Effector memory CD8-positive, alpha-beta T cell (primary cell): ENCODE data around the gene AAGAB.

Experiments used
- ATAC-seq: fragments of 150-1000 bp; cut with Tn5 transposase; replicated peaks from 2 replicates; pipeline ENCODE4 v1.10.0; 2021; ENCODE audit warnings: mild to moderate bottlenecking, moderate library complexity
- DNase-seq, 3 experiments: peaks; one replicate each; pipeline ENCODE4 v3.0.0; 2021
- H3K27ac Mint-ChIP-seq, 2 donors: one replicate each; pipeline ENCODE4 v1.8.0; 2022; ENCODE audit warnings: mild to moderate bottlenecking in 2 of 2, mixed read lengths in 2 of 2, moderate library complexity in 2 of 2
- H3K27me3 Mint-ChIP-seq, 2 donors: one replicate each; pipeline ENCODE4 v1.8.0; 2022; ENCODE audit warnings: mixed read lengths in 2 of 2
- H3K36me3 Mint-ChIP-seq: one replicate; pipeline ENCODE4 v1.8.0; 2022; ENCODE audit warnings: mild to moderate bottlenecking, moderate library complexity, mixed read lengths; ENCODE audit not compliant: insufficient read depth
- H3K4me1 Mint-ChIP-seq, 2 donors: one replicate each; pipeline ENCODE4 v1.8.0; 2022; ENCODE audit warnings: low read depth in 2 of 2, mixed read lengths in 2 of 2
- H3K4me3 Mint-ChIP-seq, 2 donors: one replicate each; pipeline ENCODE4 v1.8.0; 2022; ENCODE audit warnings: mild to moderate bottlenecking in 2 of 2, mixed read lengths in 2 of 2, moderate library complexity in 2 of 2
- H3K9me3 Mint-ChIP-seq, 2 donors: one replicate each; pipeline ENCODE4 v1.8.0; 2022; ENCODE audit warnings: mixed read lengths in 2 of 2

AAGAB gene

GRCh38 chr15:67196672-67197363 lies 57.6 kb downstream of the AAGAB start:
- no peaks in the 10 kb centered on the region for H3K9me3 Mint-ChIP-seq
- peak overlapping the region; percentile 11 to 84 for H3K27ac Mint-ChIP-seq
- peaks cover 18 to 25% of the 10 kb centered on the region in 2 donors for H3K4me1 Mint-ChIP-seq
- no peak overlapping the region for H3K4me3 Mint-ChIP-seq
- no peak for DNase-seq
- H3K36me3 Mint-ChIP-seq: peaks cover 19% of the 10 kb centered on the region
- no peaks in the 10 kb centered on the region for H3K27me3 Mint-ChIP-seq
- ATAC-seq: no peak

- Mint-ChIP-seq H3K4me1 (peaks cover 18 to 28% of the 10 kb centered on the region in 2 donors), H3K9me3 (no peaks in the 10 kb centered on the region), H3K4me3 (no peak overlapping the region), H3K36me3 (peaks cover 23% of the 10 kb centered on the region), H3K27me3 (no peaks in the 10 kb centered on the region), H3K27ac (peak overlapping the region; percentile 27 to 84)
- DNase-seq: no peak
- ATAC-seq: no peak
Measured at GRCh38 chr15:67196222-67196621, 58.2 kb downstream of the AAGAB start.

- Mint-ChIP-seq H3K9me3 (no peaks in the 10 kb centered on the region), H3K36me3 (peaks cover 29% of the 10 kb centered on the region), H3K4me3 (no peak overlapping the region), H3K4me1 (peaks cover 18 to 28% of the 10 kb centered on the region in 2 donors), H3K27me3 (no peaks in the 10 kb centered on the region), H3K27ac (peak overlapping the region; percentile 27 to 59)
- DNase-seq (no peak), ATAC-seq (no peak)
Measured at GRCh38 chr15:67195305-67195704, 59.2 kb downstream of the AAGAB start.

GRCh38 chr15:67194171-67195114 lies 60.0 kb downstream of the AAGAB start:
- H3K4me3 Mint-ChIP-seq: no peak overlapping the region
- no peaks in the 10 kb centered on the region for H3K27me3 Mint-ChIP-seq
- H3K4me1 Mint-ChIP-seq: peaks cover 18 to 28% of the 10 kb centered on the region in 2 donors

GRCh38 chr15:67193223-67193990 lies 61.1 kb downstream of the AAGAB start:
- DNase-seq (no peak), ATAC-seq (no peak)
- Mint-ChIP-seq H3K27me3 (no peaks in the 10 kb centered on the region), H3K4me1 (peaks cover 18 to 26% of the 10 kb centered on the region in 2 donors), H3K36me3 (peaks cover 48% of the 10 kb centered on the region), H3K9me3 (no peaks in the 10 kb centered on the region), H3K4me3 (no peak overlapping the region), H3K27ac (peak overlapping the region; percentile 39 to 54)

More at GRCh38 chr15:67194171-67195114, 60.0 kb downstream of the AAGAB start:
- no peak for ATAC-seq
- peaks cover 37% of the 10 kb centered on the region for H3K36me3 Mint-ChIP-seq
- no peaks in the 10 kb centered on the region for H3K9me3 Mint-ChIP-seq
- DNase-seq: no peak
- H3K27ac Mint-ChIP-seq: peak overlapping the region; percentile 27 to 59

GRCh38 chr15:67192185-67192820 lies 62.2 kb downstream of the AAGAB start:
- Mint-ChIP-seq H3K36me3 (peaks cover 59% of the 10 kb centered on the region), H3K27ac (peak overlapping the region; percentile 54 to 84)

GRCh38 chr15:67190813-67191212 lies 63.6 kb downstream of the AAGAB start:
- DNase-seq: no peak
- Mint-ChIP-seq H3K9me3 (no peaks in the 10 kb centered on the region), H3K4me3 (no peak overlapping the region), H3K36me3 (peaks cover 62% of the 10 kb centered on the region), H3K4me1 (peaks cover 13 to 17% of the 10 kb centered on the region in 2 donors), H3K27me3 (no peaks in the 10 kb centered on the region), H3K27ac (peak overlapping the region in 1 of 2 donors; percentile 72)
- no peak for ATAC-seq

More at GRCh38 chr15:67192185-67192820, 62.2 kb downstream of the AAGAB start:
- Mint-ChIP-seq H3K4me3 (no peak overlapping the region), H3K4me1 (peaks cover 12 to 18% of the 10 kb centered on the region in 2 donors), H3K27me3 (no peaks in the 10 kb centered on the region), H3K9me3 (no peaks in the 10 kb centered on the region)
- ATAC-seq: no peak
- DNase-seq: no peak

- Mint-ChIP-seq H3K27ac (peak overlapping the region; percentile 35 to 48), H3K36me3 (peaks cover 64% of the 10 kb centered on the region), H3K4me3 (no peak overlapping the region), H3K9me3 (no peaks in the 10 kb centered on the region), H3K4me1 (peaks cover 14 to 20% of the 10 kb centered on the region in 2 donors), H3K27me3 (no peaks in the 10 kb centered on the region)
- ATAC-seq (no peak), DNase-seq (no peak)
Measured at GRCh38 chr15:67190326-67190725, 64.1 kb downstream of the AAGAB start.

GRCh38 chr15:67189326-67190051 lies 65.0 kb downstream of the AAGAB start:
- Mint-ChIP-seq H3K4me1 (peaks cover 19 to 27% of the 10 kb centered on the region in 2 donors), H3K36me3 (peaks cover 70% of the 10 kb centered on the region), H3K27me3 (no peaks in the 10 kb centered on the region), H3K27ac (peak overlapping the region; percentile 35 to 48), H3K4me3 (no peak overlapping the region), H3K9me3 (no peaks in the 10 kb centered on the region)
- no peak for DNase-seq
- no peak for ATAC-seq

- ATAC-seq: no peak
- DNase-seq: no peak
Measured at GRCh38 chr15:67188551-67189218, 65.8 kb downstream of the AAGAB start.

GRCh38 chr15:67187351-67187854 lies 67.1 kb downstream of the AAGAB start:
- DNase-seq: no peak
- no peak for ATAC-seq
- Mint-ChIP-seq H3K9me3 (no peaks in the 10 kb centered on the region), H3K4me3 (no peak overlapping the region), H3K27ac (peak overlapping the region; percentile 80 to 90), H3K27me3 (no peaks in the 10 kb centered on the region), H3K4me1 (peaks cover 11 to 22% of the 10 kb centered on the region in 2 donors), H3K36me3 (peaks cover 74% of the 10 kb centered on the region)

More at GRCh38 chr15:67188551-67189218, 65.8 kb downstream of the AAGAB start:
- Mint-ChIP-seq H3K36me3 (peaks cover 66% of the 10 kb centered on the region), H3K4me1 (peaks cover 17 to 27% of the 10 kb centered on the region in 2 donors), H3K4me3 (no peak overlapping the region), H3K9me3 (no peaks in the 10 kb centered on the region), H3K27me3 (no peaks in the 10 kb centered on the region), H3K27ac (peak overlapping the region; percentile 0 to 37)

- H3K27ac Mint-ChIP-seq: peak overlapping the region; percentile 80 to 90
- no peak for DNase-seq
- no peak for ATAC-seq
- peaks cover 75% of the 10 kb centered on the region for H3K36me3 Mint-ChIP-seq
- no peak overlapping the region for H3K4me3 Mint-ChIP-seq
- no peaks in the 10 kb centered on the region for H3K9me3 Mint-ChIP-seq
- peaks cover 8 to 22% of the 10 kb centered on the region in 2 donors for H3K4me1 Mint-ChIP-seq
- no peaks in the 10 kb centered on the region for H3K27me3 Mint-ChIP-seq
Measured at GRCh38 chr15:67186688-67187087, 67.8 kb downstream of the AAGAB start.
